OCI-LY7 (cell line): ENCODE data around the gene CHM. TPM values are rescaled to one million over a fixed set of nuclear protein-coding genes. Genes with fewer than 3 reads are reported as not detected.

ENCODE experiments used
- BruUV-seq: library from RNA; stranded (reverse); fragments of 400-500 nt; replicated peaks from 2 replicates; lab custom pipeline; 2021; lab: Mats Ljungman, UMichigan
- CTCF ChIA-PET: fragments of 300-600 bp; sonication (Branson Sonifier 250); formaldehyde crosslinking; loops from one replicate; lab custom pipeline; 2022; ENCODE audit warnings: antibody characterized with exemption; ENCODE audit not compliant: unreplicated experiment; lab: Charles Lee
- POLR2A ChIA-PET: fragments of 300-600 bp; sonication (Branson Sonifier 250); formaldehyde crosslinking; loops from one replicate; lab custom pipeline; 2022; ENCODE audit warnings: antibody characterized with exemption; lab: Charles Lee
- DNase-seq: peaks from one replicate; pipeline ENCODE4 v3.0.0-alpha.2; 2015; ENCODE audit warnings: low spot score
- H2AFZ ChIP-seq: fragments of 200-600 bp; sonication (generic), shearing (Covaris generic); 2 replicates; pipeline ENCODE4 v1.6.1; 2014; ENCODE audit warnings: mild to moderate bottlenecking, antibody characterized with exemption, low read length, moderate library complexity
- H3K27ac ChIP-seq: fragments of 200-600 bp; sonication (generic); 2 replicates; pipeline ENCODE4 v1.5.1; 2014; ENCODE audit warnings: mixed run types, low read depth, mild to moderate bottlenecking, moderate library complexity, low read length, inconsistent platforms; ENCODE audit not compliant: poor library complexity, severe bottlenecking
- H3K36me3 ChIP-seq: fragments of 200-600 bp; sonication (generic); 2 replicates; pipeline ENCODE4 v1.6.1; 2014; ENCODE audit warnings: mild to moderate bottlenecking, antibody characterized with exemption, low read length, moderate library complexity, mixed read lengths; ENCODE audit not compliant: insufficient read depth
- H3K4me1 ChIP-seq: fragments of 200-600 bp; sonication (generic); 2 replicates; pipeline ENCODE4 v1.5.1; 2014; ENCODE audit warnings: mild to moderate bottlenecking, low read length; ENCODE audit not compliant: insufficient read depth, poor library complexity, severe bottlenecking
- H3K4me2 ChIP-seq: fragments of 200-600 bp; sonication (generic); 2 replicates; pipeline ENCODE4 v1.6.1; 2014; ENCODE audit warnings: mild to moderate bottlenecking, low read length
- H3K4me3 ChIP-seq: fragments of 200-600 bp; sonication (generic); 2 replicates; pipeline ENCODE4 v1.5.1; 2014; ENCODE audit warnings: mild to moderate bottlenecking, low read depth, low read length; ENCODE audit not compliant: poor library complexity, severe bottlenecking
- H3K79me2 ChIP-seq: fragments of 200-600 bp; sonication (generic); 2 replicates; pipeline ENCODE4 v1.6.1; 2016; ENCODE audit warnings: low read depth, mild to moderate bottlenecking, low read length, moderate library complexity, mixed read lengths; ENCODE audit not compliant: insufficient read depth
- H3K9me2 ChIP-seq: fragments of 200-600 bp; sonication (generic); 2 replicates; pipeline ENCODE4 v1.6.1; 2016; ENCODE audit warnings: mild to moderate bottlenecking, low read length, mixed read lengths; ENCODE audit not compliant: insufficient read depth
- H3K9me3 ChIP-seq: fragments of 200-600 bp; sonication (generic); 2 replicates; pipeline ENCODE4 v1.6.1; 2014; ENCODE audit warnings: mild to moderate bottlenecking, mixed run types, low read length, mixed read lengths
- H4K20me1 ChIP-seq: fragments of 200-600 bp; sonication (generic); 2 replicates; pipeline ENCODE4 v1.6.1; 2014; ENCODE audit warnings: mild to moderate bottlenecking, antibody characterized with exemption, low read length, moderate library complexity, mixed read lengths; ENCODE audit not compliant: insufficient read depth
- CTCF ChIP-seq: fragments of 200-600 bp; sonication (generic); conservative IDR thresholded peaks from 2 replicates; pipeline ENCODE4 v1.5.1; 2014; ENCODE audit warnings: mild to moderate bottlenecking, antibody characterized with exemption, low read length, moderate library complexity, mixed read lengths
- EZH2phosphoT487 ChIP-seq: fragments of 200-600 bp; sonication (generic); IDR thresholded peaks from 2 replicates; pipeline ENCODE4 v1.6.1; 2018; ENCODE audit warnings: low read depth, borderline replicate concordance, mild to moderate bottlenecking, mixed run types, antibody characterized with exemption, low read length, moderate library complexity, mixed read lengths
- intact Hi-C: fragments of 100-400 bp; cut with micrococcal nuclease; formaldehyde crosslinking; loops from one replicate; pipeline ENCODE4 v1.10.0; 2022; ENCODE audit not compliant: unreplicated experiment
- total RNA-seq, 2 experiments: library from RNA; depleted of rRNA in 1 of 2; stranded (reverse); fragments of >200 nt in 1 of 2; shearing (Covaris generic) in 1 of 2; gene quantifications; 2 replicates each; pipeline ENCODE4 v1.2.3, GENCODE V29; 2014 to 2022

CHM gene
- total RNA-seq, 2 experiments from 2014 or later, result 4.8 to 15.7 TPM

- no peaks in the 10 kb centered on the region for H3K79me2 ChIP-seq
- intact Hi-C loops, result no loop called here
- ChIA-PET POLR2A (no interaction called here), CTCF (no interaction called here)
- no TSS peak for BruUV-seq
- H3K9me2 ChIP-seq, result no peaks in the 10 kb centered on the region
- TF ChIP-seq EZH2phosphoT487 (no peak), CTCF (no peak)
- H3K36me3 ChIP-seq, result no peaks in the 10 kb centered on the region
- H3K4me2 ChIP-seq, result no peak overlapping the region
- no peak overlapping the region for H3K4me3 ChIP-seq
- no peak for DNase-seq
- H3K9me3 ChIP-seq, result no peaks in the 10 kb centered on the region
- H3K4me1 ChIP-seq, result no peaks in the 10 kb centered on the region
- no peak overlapping the region for H3K27ac ChIP-seq
- H4K20me1 ChIP-seq, result no peaks in the 10 kb centered on the region
- no peak overlapping the region for H2AFZ ChIP-seq
Measured at GRCh38 chrX:85996555-85996954, 50.8 kb downstream of the CHM start.

- Histone ChIP-seq H3K9me2 (no peaks in the 10 kb centered on the region), H3K4me1 (no peaks in the 10 kb centered on the region), H3K79me2 (no peaks in the 10 kb centered on the region), H3K9me3 (no peaks in the 10 kb centered on the region), H3K36me3 (no peaks in the 10 kb centered on the region), H2AFZ (no peak overlapping the region), H4K20me1 (no peaks in the 10 kb centered on the region), H3K4me3 (no peak overlapping the region), H3K27ac (no peak overlapping the region), H3K4me2 (no peak overlapping the region)
- no peak for DNase-seq
- intact Hi-C loops, result no loop called here
- BruUV-seq, result no TSS peak
- TF ChIP-seq CTCF (no peak), EZH2phosphoT487 (no peak)
- POLR2A ChIA-PET, result interaction anchor here (0.8 kb wide), 1 partner anchor 18 kb away, joined by 6 read pairs; no protein-coding TSS in a partner anchor
- CTCF ChIA-PET, result no interaction called here
Measured at GRCh38 chrX:85995641-85996040, 51.7 kb downstream of the CHM start.

- POLR2A ChIA-PET, result interaction anchor here (0.8 kb wide), 1 partner anchor 18 kb away, joined by 6 read pairs; no protein-coding TSS in a partner anchor
- TF ChIP-seq EZH2phosphoT487 (no peak), CTCF (no peak)
- CTCF ChIA-PET, result no interaction called here
- H3K9me3 ChIP-seq, result no peaks in the 10 kb centered on the region
- no peak overlapping the region for H2AFZ ChIP-seq
- intact Hi-C loops, result no loop called here
- no peaks in the 10 kb centered on the region for H4K20me1 ChIP-seq
- no TSS peak for BruUV-seq
- H3K9me2 ChIP-seq, result no peaks in the 10 kb centered on the region
- no peak for DNase-seq
- H3K27ac ChIP-seq, result no peak overlapping the region
- H3K4me3 ChIP-seq, result no peak overlapping the region
- H3K4me2 ChIP-seq, result no peak overlapping the region
- H3K79me2 ChIP-seq, result no peaks in the 10 kb centered on the region
- H3K36me3 ChIP-seq, result no peaks in the 10 kb centered on the region
- no peaks in the 10 kb centered on the region for H3K4me1 ChIP-seq
Measured at GRCh38 chrX:85994797-85995196, 52.6 kb downstream of the CHM start.
